ENCODE measurements around the gene TET3. TPM values are rescaled to one million over a fixed set of nuclear protein-coding genes. Genes with fewer than 3 reads are reported as not detected.
A peak's percentile ranks its signal among the peaks of the same experiment; 100 is the strongest.

The TET3 gene
- total RNA-seq, 1 donor from 2014 or later = 6.2 TPM

DNA sequence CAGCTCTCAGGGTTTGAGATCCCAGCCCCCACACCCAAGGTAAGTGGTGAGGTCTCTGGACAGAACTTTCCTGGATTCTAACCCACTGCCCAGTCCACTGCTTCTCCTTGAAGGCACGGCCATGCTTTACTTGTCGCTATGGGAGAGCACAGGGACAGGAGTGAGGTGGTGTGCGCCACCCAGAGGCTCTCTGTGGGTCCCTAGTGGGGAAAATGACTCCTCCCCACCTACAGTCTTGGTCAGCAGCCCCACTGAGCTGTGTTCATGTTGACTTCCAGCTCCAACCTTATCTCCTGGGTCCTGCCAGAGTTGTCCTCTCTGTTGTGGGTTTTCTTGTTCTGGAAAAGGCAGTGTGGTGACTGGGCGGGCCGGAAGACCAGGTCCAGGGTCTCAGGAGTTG lies 11.1 kb downstream of the TET3 start:
- Histone ChIP-seq H3K9me3 (ENCODE audit: low read depth) (no peaks in the 10 kb centered on the region), H3K27me3 (no peaks in the 10 kb centered on the region), H3K9ac (no peak overlapping the region), H3K4me2 (no peak overlapping the region), H3K4me1 (peaks cover 17% of the 10 kb centered on the region), H4K20me1 (ENCODE audit: low read depth) (peaks cover 79% of the 10 kb centered on the region), H3K27ac (no peak overlapping the region), H3K79me2 (ENCODE audit: low read depth) (peaks cover 52% of the 10 kb centered on the region), H3F3A (ENCODE audit: low read depth) (no peaks in the 10 kb centered on the region), H2AFZ (replicated peaks) (no peak overlapping the region), H3K4me3 (no peak overlapping the region), H3K36me3 (no peaks in the 10 kb centered on the region)
- no peak overlapping the region for H3K27ac Mint-ChIP-seq
- no peak overlapping the region for H3K4me3 Mint-ChIP-seq
- H3K27me3 Mint-ChIP-seq (ENCODE audit: insufficient read depth, low read depth) = peaks cover 7% of the 10 kb centered on the region
- peaks cover 42% of the 10 kb centered on the region for H3K4me1 Mint-ChIP-seq
- H3K9me3 Mint-ChIP-seq = no peaks in the 10 kb centered on the region
- H3K36me3 Mint-ChIP-seq = peaks cover 5% of the 10 kb centered on the region
- DNase-seq (ENCODE audit: low spot score) = no peak
- TF ChIP-seq EZH2 (IDR thresholded peaks at IDR 0.05) (no peak), EZH2phosphoT487 (IDR thresholded peaks at IDR 0.05) (no peak)
- TF ChIP-seq, protein P1, sequence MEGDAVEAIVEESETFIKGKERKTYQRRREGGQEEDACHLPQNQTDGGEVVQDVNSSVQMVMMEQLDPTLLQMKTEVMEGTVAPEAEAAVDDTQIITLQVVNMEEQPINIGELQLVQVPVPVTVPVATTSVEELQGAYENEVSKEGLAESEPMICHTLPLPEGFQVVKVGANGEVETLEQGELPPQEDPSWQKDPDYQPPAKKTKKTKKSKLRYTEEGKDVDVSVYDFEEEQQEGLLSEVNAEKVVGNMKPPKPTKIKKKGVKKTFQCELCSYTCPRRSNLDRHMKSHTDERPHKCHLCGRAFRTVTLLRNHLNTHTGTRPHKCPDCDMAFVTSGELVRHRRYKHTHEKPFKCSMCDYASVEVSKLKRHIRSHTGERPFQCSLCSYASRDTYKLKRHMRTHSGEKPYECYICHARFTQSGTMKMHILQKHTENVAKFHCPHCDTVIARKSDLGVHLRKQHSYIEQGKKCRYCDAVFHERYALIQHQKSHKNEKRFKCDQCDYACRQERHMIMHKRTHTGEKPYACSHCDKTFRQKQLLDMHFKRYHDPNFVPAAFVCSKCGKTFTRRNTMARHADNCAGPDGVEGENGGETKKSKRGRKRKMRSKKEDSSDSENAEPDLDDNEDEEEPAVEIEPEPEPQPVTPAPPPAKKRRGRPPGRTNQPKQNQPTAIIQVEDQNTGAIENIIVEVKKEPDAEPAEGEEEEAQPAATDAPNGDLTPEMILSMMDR (IDR thresholded peaks at IDR 0.05) = no peak

DNA sequence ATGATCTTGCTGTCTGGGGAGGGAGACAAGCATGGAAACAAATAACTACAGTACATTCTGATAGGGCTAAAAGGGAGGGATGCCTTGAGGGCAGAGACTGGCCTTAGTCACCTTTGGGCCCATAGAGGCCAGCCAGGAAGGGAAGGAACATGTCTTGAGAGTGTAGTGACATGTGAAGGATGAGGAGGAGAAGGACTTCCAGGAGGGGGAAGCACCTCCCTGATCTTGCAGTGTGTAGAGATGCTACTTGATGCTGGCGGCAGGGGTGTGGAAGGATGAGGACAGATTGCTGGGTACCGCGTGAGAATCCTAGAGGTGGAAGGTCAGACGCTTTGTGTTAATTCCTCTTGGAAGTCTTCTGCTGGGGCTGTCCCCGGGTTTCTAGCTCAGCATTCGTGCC lies 13.1 kb downstream of the TET3 start:
- Mint-ChIP-seq H3K4me1 (peaks cover 54% of the 10 kb centered on the region), H3K27ac (peak overlapping the region; percentile 14), H3K36me3 (peaks cover 2% of the 10 kb centered on the region), H3K4me3 (no peak overlapping the region), H3K9me3 (no peaks in the 10 kb centered on the region), H3K27me3 (ENCODE audit: insufficient read depth, low read depth) (peaks cover 7% of the 10 kb centered on the region)
- peaks cover 11% of the 10 kb centered on the region for H3F3A ChIP-seq (ENCODE audit: low read depth)
- TF ChIP-seq, protein P1 (IDR thresholded peaks at IDR 0.05) = peak; percentile 13
- no peak for TF ChIP-seq EZH2phosphoT487 (IDR thresholded peaks at IDR 0.05)
- H3K4me3 ChIP-seq = no peak overlapping the region
- peaks cover 49% of the 10 kb centered on the region for H3K79me2 ChIP-seq (ENCODE audit: low read depth)
- no peak overlapping the region for H2AFZ ChIP-seq (replicated peaks)
- H3K9me3 ChIP-seq (ENCODE audit: low read depth) = no peaks in the 10 kb centered on the region
- H3K4me1 ChIP-seq = peaks cover 31% of the 10 kb centered on the region
- no peak for DNase-seq (ENCODE audit: low spot score)
- no peak overlapping the region for H3K9ac ChIP-seq
- H3K27me3 ChIP-seq = no peaks in the 10 kb centered on the region
- H3K36me3 ChIP-seq = no peaks in the 10 kb centered on the region
- no peak overlapping the region for H3K4me2 ChIP-seq
- peaks cover 90% of the 10 kb centered on the region for H4K20me1 ChIP-seq (ENCODE audit: low read depth)
- H3K27ac ChIP-seq = no peak overlapping the region

DNA sequence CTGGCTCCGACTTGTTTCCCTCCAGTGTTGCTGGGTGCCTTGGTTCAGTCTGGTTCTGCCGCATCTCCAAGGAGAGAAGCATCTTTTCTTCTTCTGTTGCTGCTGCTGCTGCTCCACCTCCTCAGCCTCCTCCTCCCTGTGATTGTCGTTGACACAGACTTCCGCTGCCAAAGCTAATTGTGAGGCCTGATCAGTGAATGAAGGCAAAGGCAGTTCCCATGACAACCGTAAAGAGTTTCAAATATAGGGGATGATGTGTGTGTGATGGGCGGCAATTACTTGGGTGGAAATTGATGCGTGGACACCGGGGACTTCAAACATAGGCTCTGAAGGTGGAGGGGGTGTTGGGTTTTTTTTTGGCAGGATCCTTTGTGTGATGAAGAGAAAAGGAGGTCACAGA lies 13.7 kb downstream of the TET3 start:
- Histone ChIP-seq H3K4me2 (no peak overlapping the region), H3F3A (ENCODE audit: low read depth) (peaks cover 18% of the 10 kb centered on the region), H4K20me1 (ENCODE audit: low read depth) (peaks cover 87% of the 10 kb centered on the region), H2AFZ (replicated peaks) (no peak overlapping the region), H3K36me3 (no peaks in the 10 kb centered on the region), H3K79me2 (ENCODE audit: low read depth) (peaks cover 49% of the 10 kb centered on the region), H3K9me3 (ENCODE audit: low read depth) (no peaks in the 10 kb centered on the region), H3K27ac (no peak overlapping the region), H3K4me1 (peaks cover 31% of the 10 kb centered on the region), H3K4me3 (no peak overlapping the region), H3K9ac (no peak overlapping the region), H3K27me3 (no peaks in the 10 kb centered on the region)
- Mint-ChIP-seq H3K4me3 (peak overlapping the region; percentile 11), H3K4me1 (peaks cover 57% of the 10 kb centered on the region), H3K27ac (peak overlapping the region; percentile 8), H3K27me3 (ENCODE audit: insufficient read depth, low read depth) (peaks cover 7% of the 10 kb centered on the region), H3K36me3 (peaks cover 2% of the 10 kb centered on the region), H3K9me3 (no peaks in the 10 kb centered on the region)
- no peak for DNase-seq (ENCODE audit: low spot score)
- TF ChIP-seq EZH2 (IDR thresholded peaks at IDR 0.05) = no peak
- TF ChIP-seq, protein P1 (IDR thresholded peaks at IDR 0.05) = no peak
- no peak for TF ChIP-seq EZH2phosphoT487 (IDR thresholded peaks at IDR 0.05)
